CD14-positive monocyte (primary cell): ENCODE results near the gene PUM1. TPM values are rescaled to one million over a fixed set of nuclear protein-coding genes. Genes with fewer than 3 reads are reported as not detected.
A peak's percentile ranks its signal among the peaks of the same experiment; 100 is the strongest.

Experiments
- DNase-seq, 3 donors: peaks; one replicate each; pipeline ENCODE4 v3.0.0-alpha.2; 2011 to 2022
- H2AFZ ChIP-seq: 2 replicates; pipeline ENCODE4 v1.6.0; 2012; ENCODE audit warnings: mild to moderate bottlenecking, low read depth, low read length, inconsistent platforms; ENCODE audit not compliant: insufficient read depth, poor library complexity, severe bottlenecking
- H3K27ac ChIP-seq, 2 donors: 1 replicate in 1 of 2; 2 replicates in 1 of 2; pipeline ENCODE4 v1.5.1; 2012 to 2013; ENCODE audit warnings: low read length in 2 of 2, control low read depth in 1 of 2, inconsistent platforms in 1 of 2, low read depth in 1 of 2, mild to moderate bottlenecking in 1 of 2
- H3K27me3 ChIP-seq, 2 donors: one replicate each; pipeline versions ENCODE4 v1.6.0 to v1.6.1; 2011 to 2013; ENCODE audit warnings: low read length in 2 of 2; ENCODE audit not compliant: control insufficient read depth in 2 of 2, insufficient read depth in 2 of 2
- H3K36me3 ChIP-seq, 2 donors: replicated peaks in 1 of 2; 1 replicate in 1 of 2; 2 replicates in 1 of 2; pipeline versions ENCODE4 v1.5.1 to v1.6.1; 2012 to 2013; ENCODE audit warnings: low read length in 2 of 2, control low read depth in 1 of 2, inconsistent platforms in 1 of 2, mild to moderate bottlenecking in 1 of 2; ENCODE audit not compliant: insufficient read depth in 2 of 2, control insufficient read depth in 1 of 2
- H3K4me1 ChIP-seq, 2 donors: 1 replicate in 1 of 2; 2 replicates in 1 of 2; pipeline versions ENCODE4 v1.5.1 to v1.6.1; 2012 to 2013; ENCODE audit warnings: low read length in 2 of 2, control low read depth in 1 of 2, inconsistent platforms in 1 of 2, mild to moderate bottlenecking in 1 of 2, moderate library complexity in 1 of 2; ENCODE audit not compliant: insufficient read depth in 2 of 2, control insufficient read depth in 1 of 2
- H3K4me2 ChIP-seq: replicated peaks from 2 replicates; pipeline ENCODE3; 2012; ENCODE audit warnings: low read length, moderate library complexity, mild to moderate bottlenecking; ENCODE audit not compliant: poor library complexity, severe bottlenecking; ENCODE audit errors: extremely low read depth
- H3K4me3 ChIP-seq, 3 experiments: fragments of 200-600 bp in 1 of 3; sonication (generic) in 1 of 3; replicated peaks in 1 of 3; 1 replicate in 2 of 3; 2 replicates in 1 of 3; pipeline ENCODE4 v1.5.1; 2011 to 2013; ENCODE audit warnings: low read length in 3 of 3, mild to moderate bottlenecking in 3 of 3, control low read depth in 2 of 3, low read depth in 2 of 3, inconsistent platforms in 1 of 3, moderate library complexity in 1 of 3
- H3K79me2 ChIP-seq: 2 replicates; pipeline ENCODE4 v1.6.0; 2012; ENCODE audit warnings: mild to moderate bottlenecking, control low read depth, inconsistent platforms, low read length, moderate library complexity; ENCODE audit not compliant: insufficient read depth
- H3K9ac ChIP-seq: 2 replicates; pipeline ENCODE4 v1.6.0; 2017; ENCODE audit warnings: low read length, mild to moderate bottlenecking; ENCODE audit not compliant: insufficient read depth, poor library complexity, severe bottlenecking
- H3K9me3 ChIP-seq, 2 donors: replicated peaks in 1 of 2; 1 replicate in 1 of 2; 2 replicates in 1 of 2; pipeline versions ENCODE4 v1.5.1 to v1.6.1; 2012 to 2013; ENCODE audit warnings: low read length in 2 of 2, control low read depth in 1 of 2; ENCODE audit not compliant: control insufficient read depth in 1 of 2, insufficient read depth in 1 of 2
- H4K20me1 ChIP-seq: 2 replicates; pipeline ENCODE4 v1.6.0; 2012; ENCODE audit warnings: mild to moderate bottlenecking, low read length, control low read depth, moderate library complexity; ENCODE audit not compliant: insufficient read depth
- H3K27ac Mint-ChIP-seq, 7 donors: one replicate each; pipeline ENCODE4 v1.8.0; 2020; ENCODE audit warnings: mild to moderate bottlenecking in 7 of 7, mixed read lengths in 7 of 7, moderate library complexity in 6 of 7, inconsistent platforms in 2 of 7
- H3K27me3 Mint-ChIP-seq, 3 donors: one replicate each; pipeline ENCODE4 v1.8.0; 2021 to 2022; ENCODE audit warnings: low read depth in 3 of 3, mild to moderate bottlenecking in 3 of 3, mixed read lengths in 3 of 3, moderate library complexity in 3 of 3, inconsistent platforms in 1 of 3
- H3K36me3 Mint-ChIP-seq, 2 donors: one replicate each; pipeline ENCODE4 v1.8.0; 2020; ENCODE audit warnings: mixed read lengths in 2 of 2, inconsistent platforms in 1 of 2, mild to moderate bottlenecking in 1 of 2
- H3K4me1 Mint-ChIP-seq: one replicate; pipeline ENCODE4 v1.8.0; 2020; ENCODE audit warnings: mild to moderate bottlenecking, mixed read lengths
- H3K4me3 Mint-ChIP-seq, 2 donors: one replicate each; pipeline ENCODE4 v1.8.0; 2020; ENCODE audit warnings: mild to moderate bottlenecking in 2 of 2, mixed read lengths in 2 of 2, moderate library complexity in 1 of 2
- H3K9me3 Mint-ChIP-seq, 7 donors: one replicate each; pipeline ENCODE4 v1.8.0; 2020 to 2022; ENCODE audit warnings: mixed read lengths in 7 of 7, mild to moderate bottlenecking in 6 of 7, moderate library complexity in 6 of 7, inconsistent platforms in 2 of 7
- CTCF ChIP-seq: fragments of 200-600 bp; IDR thresholded peaks from one replicate; pipeline ENCODE4 v1.8.0; 2022; ENCODE audit warnings: antibody characterized with exemption, mild to moderate bottlenecking
- WGBS: methylation state at CpG from one replicate; pipeline ENCODE4 v1.1.5; 2013; ENCODE audit warnings: missing lambda C conversion rate; ENCODE audit not compliant: insufficient coverage; 5-methylcytosine and 5-hydroxymethylcytosine counted together
- intact Hi-C, 2 donors: fragments of 100-400 bp; cut with micrococcal nuclease; formaldehyde crosslinking; loops; one replicate each; pipeline versions ENCODE4 v1.15.0 to v1.15.1; 2023
- polyA plus RNA-seq, 3 donors: library from polyadenylated mRNA; depleted of rRNA in 1 of 3; unstranded in 2 of 3; stranded (reverse) in 1 of 3; fragments of 300-500 nt in 2 of 3; fragments of >200 nt in 1 of 3; fragmentation: Illumina TruSeq in 2 of 3; gene quantifications; 1 replicate in 2 of 3; 2 replicates in 1 of 3; pipeline ENCODE4 v1.2.3, GENCODE V29; 2012 to 2021

Gene PUM1
- polyA plus RNA-seq, 3 donors, result 55.0 to 86.1 (median 62.4) TPM

DNA sequence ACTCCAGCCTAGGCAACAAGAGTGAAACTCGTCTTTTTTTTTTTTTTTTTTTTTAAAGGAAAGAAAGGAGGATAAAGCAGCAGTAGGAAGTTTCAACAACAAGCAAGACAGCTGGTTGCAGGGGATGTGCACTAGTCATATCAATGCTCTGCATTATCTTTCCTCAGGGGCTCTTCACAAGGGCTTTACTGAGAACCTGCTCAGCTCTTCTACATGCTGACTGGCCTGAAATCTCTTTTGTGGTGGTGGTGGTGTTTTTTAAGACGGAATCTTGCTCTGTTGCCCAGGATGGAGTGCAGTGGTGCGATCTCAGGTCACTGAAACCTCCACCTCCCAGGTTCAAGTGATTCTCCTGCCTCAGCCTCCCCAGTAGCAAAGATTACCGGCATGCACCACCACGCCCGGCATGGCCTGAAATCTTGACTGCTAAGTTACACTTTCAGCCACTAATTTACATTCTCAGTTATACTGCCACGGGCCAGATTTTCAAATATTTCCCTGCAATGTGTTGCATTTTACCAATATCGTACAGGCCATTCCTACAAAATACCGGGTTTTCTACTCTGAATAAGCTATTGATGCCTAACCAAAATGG is 68.0 kb downstream of the PUM1 start:
- WGBS, result 95% methylated on average over 6 of the region's 9 CpGs
- Mint-ChIP-seq H3K36me3 (peaks cover 46 to 65% of the 10 kb centered on the region in 2 donors), H3K27me3 (peaks cover 0 to 1% (median 0%) of the 10 kb centered on the region in 3 donors), H3K4me3 (no peak overlapping the region), H3K4me1 (peaks cover 33% of the 10 kb centered on the region), H3K9me3 (no peaks in the 10 kb centered on the region), H3K27ac (peak overlapping the region in 1 of 7 donors; percentile 62)
- H4K20me1 ChIP-seq, result peaks cover 99% of the 10 kb centered on the region
- no peak for DNase-seq
- intact Hi-C loops, result no loop called here
- TF ChIP-seq CTCF, result no peak
- H3K4me2 ChIP-seq, result no peak overlapping the region
- no peak overlapping the region for H3K9ac ChIP-seq
- no peak overlapping the region for H2AFZ ChIP-seq
- H3K36me3 ChIP-seq, result peaks cover 31 to 85% of the 10 kb centered on the region in 2 donors
- H3K9me3 ChIP-seq, result no peaks in the 10 kb centered on the region
- no peaks in the 10 kb centered on the region for H3K27me3 ChIP-seq
- H3K4me3 ChIP-seq, result no peak overlapping the region
- H3K27ac ChIP-seq, result no peak overlapping the region
- H3K79me2 ChIP-seq, result peaks cover 96% of the 10 kb centered on the region
- H3K4me1 ChIP-seq, result peaks cover 11% of the 10 kb centered on the region in 2 donors

DNA sequence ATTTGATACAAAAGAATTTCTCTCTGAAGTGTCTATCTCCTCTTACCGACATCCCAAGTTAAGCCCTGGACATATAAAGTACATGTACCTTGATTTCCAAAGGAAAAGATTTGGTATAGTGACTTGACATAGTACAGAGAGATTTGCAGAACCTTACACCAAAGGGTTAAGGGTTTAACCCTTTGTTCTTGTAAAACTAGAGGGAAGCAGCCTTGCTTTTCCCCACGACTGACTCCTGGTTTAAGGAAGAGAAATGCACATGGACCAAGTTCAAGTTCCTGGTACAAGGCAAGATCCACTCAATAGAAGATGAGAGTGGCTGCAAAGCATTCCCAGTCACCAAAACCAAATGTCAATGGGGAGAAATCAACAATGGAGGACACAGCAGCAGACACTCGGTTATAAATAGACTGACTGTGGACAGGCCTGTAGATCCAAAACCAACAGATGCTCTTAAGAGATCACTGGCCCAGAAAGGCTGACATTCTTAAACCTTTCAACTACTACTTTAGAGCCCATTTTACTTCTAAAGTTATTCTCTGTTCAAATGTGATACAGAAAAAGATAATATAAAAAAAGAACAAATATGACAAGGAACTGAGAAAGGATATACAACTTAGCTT is 69.4 kb downstream of the PUM1 start:
- Histone ChIP-seq H3K79me2 (peaks cover 98% of the 10 kb centered on the region), H3K9ac (no peak overlapping the region), H3K4me2 (no peak overlapping the region), H3K4me3 (no peak overlapping the region), H3K27ac (peak overlapping the region in 1 of 2 donors; percentile 52), H2AFZ (no peak overlapping the region), H3K36me3 (peaks cover 37 to 88% of the 10 kb centered on the region in 2 donors), H3K27me3 (no peaks in the 10 kb centered on the region), H3K9me3 (no peaks in the 10 kb centered on the region), H3K4me1 (peaks cover 11% of the 10 kb centered on the region in 2 donors), H4K20me1 (peaks cover 99% of the 10 kb centered on the region)
- Mint-ChIP-seq H3K4me1 (peaks cover 47% of the 10 kb centered on the region), H3K36me3 (peaks cover 43 to 64% of the 10 kb centered on the region in 2 donors), H3K4me3 (no peak overlapping the region), H3K27me3 (peaks cover 0 to 1% (median 0%) of the 10 kb centered on the region in 3 donors), H3K27ac (peak overlapping the region in 2 of 7 donors; percentile 10 to 40), H3K9me3 (no peaks in the 10 kb centered on the region)
- intact Hi-C loops, result no loop called here
- no peak for DNase-seq
- 100% methylated on average over 1 of the region's 3 CpGs for WGBS
- TF ChIP-seq CTCF, result no peak
